Liver (tissue), 3 donors: ENCODE data around the gene RAB4B.
"Not testable (repeated sequence)": the region's sequence is repeated elsewhere in the genome, so short reads cannot be mapped to it uniquely, and the experiment has no call there.

Experiments used
- RAD21 ChIP-seq, 2 donors: IDR thresholded peaks; 2 replicates each; pipeline ENCODE4 v1.6.1; 2016; ENCODE audit warnings: antibody characterized with exemption in 2 of 2, mild to moderate bottlenecking in 2 of 2
- TAF1 ChIP-seq: conservative IDR thresholded peaks from 2 replicates; pipeline ENCODE4 v1.6.1; 2016; ENCODE audit warnings: antibody characterized with exemption, mild to moderate bottlenecking
- TF ChIP-seq, protein P1 (sequence below): fragments of 150-350 bp; IDR thresholded peaks from 2 replicates; pipeline ENCODE4 v1.5.1; 2017; ENCODE audit warnings: improper control_type of control experiment, low read depth, low read length; ENCODE audit not compliant: missing input control
- TF ChIP-seq, protein P2 (sequence below): IDR thresholded peaks from 2 replicates; pipeline ENCODE4 v1.6.1; 2016; ENCODE audit warnings: antibody characterized with exemption, mild to moderate bottlenecking
- donor health status: healthy.
- donor health status: healthy.

- TF ChIP-seq, protein P1, sequence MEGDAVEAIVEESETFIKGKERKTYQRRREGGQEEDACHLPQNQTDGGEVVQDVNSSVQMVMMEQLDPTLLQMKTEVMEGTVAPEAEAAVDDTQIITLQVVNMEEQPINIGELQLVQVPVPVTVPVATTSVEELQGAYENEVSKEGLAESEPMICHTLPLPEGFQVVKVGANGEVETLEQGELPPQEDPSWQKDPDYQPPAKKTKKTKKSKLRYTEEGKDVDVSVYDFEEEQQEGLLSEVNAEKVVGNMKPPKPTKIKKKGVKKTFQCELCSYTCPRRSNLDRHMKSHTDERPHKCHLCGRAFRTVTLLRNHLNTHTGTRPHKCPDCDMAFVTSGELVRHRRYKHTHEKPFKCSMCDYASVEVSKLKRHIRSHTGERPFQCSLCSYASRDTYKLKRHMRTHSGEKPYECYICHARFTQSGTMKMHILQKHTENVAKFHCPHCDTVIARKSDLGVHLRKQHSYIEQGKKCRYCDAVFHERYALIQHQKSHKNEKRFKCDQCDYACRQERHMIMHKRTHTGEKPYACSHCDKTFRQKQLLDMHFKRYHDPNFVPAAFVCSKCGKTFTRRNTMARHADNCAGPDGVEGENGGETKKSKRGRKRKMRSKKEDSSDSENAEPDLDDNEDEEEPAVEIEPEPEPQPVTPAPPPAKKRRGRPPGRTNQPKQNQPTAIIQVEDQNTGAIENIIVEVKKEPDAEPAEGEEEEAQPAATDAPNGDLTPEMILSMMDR, result not testable (repeated sequence)
- TF ChIP-seq RAD21 (IDR thresholded peaks at IDR 0.05); TAF1: not testable (repeated sequence)
- TF ChIP-seq, protein P2, sequence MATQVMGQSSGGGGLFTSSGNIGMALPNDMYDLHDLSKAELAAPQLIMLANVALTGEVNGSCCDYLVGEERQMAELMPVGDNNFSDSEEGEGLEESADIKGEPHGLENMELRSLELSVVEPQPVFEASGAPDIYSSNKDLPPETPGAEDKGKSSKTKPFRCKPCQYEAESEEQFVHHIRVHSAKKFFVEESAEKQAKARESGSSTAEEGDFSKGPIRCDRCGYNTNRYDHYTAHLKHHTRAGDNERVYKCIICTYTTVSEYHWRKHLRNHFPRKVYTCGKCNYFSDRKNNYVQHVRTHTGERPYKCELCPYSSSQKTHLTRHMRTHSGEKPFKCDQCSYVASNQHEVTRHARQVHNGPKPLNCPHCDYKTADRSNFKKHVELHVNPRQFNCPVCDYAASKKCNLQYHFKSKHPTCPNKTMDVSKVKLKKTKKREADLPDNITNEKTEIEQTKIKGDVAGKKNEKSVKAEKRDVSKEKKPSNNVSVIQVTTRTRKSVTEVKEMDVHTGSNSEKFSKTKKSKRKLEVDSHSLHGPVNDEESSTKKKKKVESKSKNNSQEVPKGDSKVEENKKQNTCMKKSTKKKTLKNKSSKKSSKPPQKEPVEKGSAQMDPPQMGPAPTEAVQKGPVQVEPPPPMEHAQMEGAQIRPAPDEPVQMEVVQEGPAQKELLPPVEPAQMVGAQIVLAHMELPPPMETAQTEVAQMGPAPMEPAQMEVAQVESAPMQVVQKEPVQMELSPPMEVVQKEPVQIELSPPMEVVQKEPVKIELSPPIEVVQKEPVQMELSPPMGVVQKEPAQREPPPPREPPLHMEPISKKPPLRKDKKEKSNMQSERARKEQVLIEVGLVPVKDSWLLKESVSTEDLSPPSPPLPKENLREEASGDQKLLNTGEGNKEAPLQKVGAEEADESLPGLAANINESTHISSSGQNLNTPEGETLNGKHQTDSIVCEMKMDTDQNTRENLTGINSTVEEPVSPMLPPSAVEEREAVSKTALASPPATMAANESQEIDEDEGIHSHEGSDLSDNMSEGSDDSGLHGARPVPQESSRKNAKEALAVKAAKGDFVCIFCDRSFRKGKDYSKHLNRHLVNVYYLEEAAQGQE, result not testable (repeated sequence)
These were observed 6.1 kb downstream of the RAB4B start for GRCh38 chr19:40784146-40784545.
